Neuronal stem cell (in vitro differentiated cells): ENCODE measurements around the gene VARS1.
A peak's percentile ranks its signal among the peaks of the same experiment; 100 is the strongest.

ENCODE experiments used
- DNase-seq: peaks from one replicate; pipeline ENCODE4 v3.0.0-alpha.2; 2013; ENCODE audit warnings: low spot score
- H2AFZ ChIP-seq: one replicate; pipeline ENCODE4 v1.6.1; 2013; ENCODE audit warnings: mild to moderate bottlenecking, low read length, inconsistent platforms
- H2AK5ac ChIP-seq: 2 replicates; pipeline ENCODE4 v1.6.1; 2013; ENCODE audit warnings: low read depth, mild to moderate bottlenecking, inconsistent platforms, low read length, moderate library complexity, mixed read lengths
- H2BK120ac ChIP-seq: 2 replicates; pipeline ENCODE4 v1.6.1; 2013; ENCODE audit warnings: low read depth, mild to moderate bottlenecking, inconsistent platforms, low read length, moderate library complexity, mixed read lengths
- H2BK12ac ChIP-seq: one replicate; pipeline ENCODE4 v1.6.1; 2013; ENCODE audit warnings: low read length, inconsistent platforms
- H2BK15ac ChIP-seq: 2 replicates; pipeline ENCODE4 v1.6.1; 2013; ENCODE audit warnings: mild to moderate bottlenecking, low read length, inconsistent platforms, mixed read lengths
- H2BK5ac ChIP-seq: one replicate; pipeline ENCODE4 v1.6.1; 2013; ENCODE audit warnings: inconsistent platforms, mild to moderate bottlenecking, low read length, moderate library complexity
- H3K14ac ChIP-seq: one replicate; pipeline ENCODE4 v1.6.1; 2013; ENCODE audit warnings: low read length, inconsistent platforms
- H3K18ac ChIP-seq: 2 replicates; pipeline ENCODE4 v1.6.1; 2013; ENCODE audit warnings: low read length, inconsistent platforms
- H3K23ac ChIP-seq: 2 replicates; pipeline ENCODE4 v1.6.1; 2013; ENCODE audit warnings: low read depth, mild to moderate bottlenecking, mixed read lengths, low read length, inconsistent platforms; ENCODE audit not compliant: poor library complexity
- H3K27ac ChIP-seq: replicated peaks from 3 replicates; pipeline ENCODE4 v1.5.1; 2013; ENCODE audit warnings: low read length, inconsistent platforms
- H3K27me3 ChIP-seq, 3 experiments: 2 replicates each; pipeline ENCODE4 v1.6.1; 2013; ENCODE audit warnings: low read length in 3 of 3, mild to moderate bottlenecking in 2 of 3, inconsistent platforms in 1 of 3, low read depth in 1 of 3, mixed read lengths in 1 of 3, moderate library complexity in 1 of 3; ENCODE audit not compliant: control insufficient read depth in 3 of 3, insufficient read depth in 3 of 3
- H3K36me3 ChIP-seq, 2 donors: replicated peaks in 1 of 2; 2 replicates each; pipeline ENCODE4 v1.6.1; 2013; ENCODE audit warnings: low read length in 2 of 2; ENCODE audit not compliant: control insufficient read depth in 2 of 2, insufficient read depth in 2 of 2
- H3K4ac ChIP-seq: 2 replicates; pipeline ENCODE4 v1.6.1; 2013; ENCODE audit warnings: inconsistent platforms, mild to moderate bottlenecking, low read length, moderate library complexity
- H3K4me1 ChIP-seq, 2 donors: 1 replicate in 1 of 2; 2 replicates in 1 of 2; pipeline ENCODE4 v1.6.1; 2013; ENCODE audit warnings: low read length in 2 of 2, low read depth in 1 of 2; ENCODE audit not compliant: control insufficient read depth in 2 of 2, insufficient read depth in 1 of 2
- H3K4me2 ChIP-seq: one replicate; pipeline ENCODE4 v1.6.1; 2013; ENCODE audit warnings: mild to moderate bottlenecking, low read length, inconsistent platforms; ENCODE audit not compliant: insufficient read depth, poor library complexity, severe bottlenecking
- H3K4me3 ChIP-seq, 2 donors: 2 replicates each; pipeline ENCODE4 v1.5.1; 2013; ENCODE audit warnings: low read length in 2 of 2, mild to moderate bottlenecking in 2 of 2, inconsistent platforms in 1 of 2, moderate library complexity in 1 of 2
- H3K79me1 ChIP-seq: one replicate; pipeline ENCODE4 v1.6.1; 2013; ENCODE audit warnings: low read depth, mild to moderate bottlenecking, inconsistent platforms, low read length, moderate library complexity
- H3K9ac ChIP-seq: one replicate; pipeline ENCODE4 v1.6.1; 2013; ENCODE audit warnings: mild to moderate bottlenecking, low read depth, low read length, inconsistent platforms; ENCODE audit not compliant: poor library complexity
- H3K9me3 ChIP-seq, 2 donors: replicated peaks in 1 of 2; 2 replicates each; pipeline versions ENCODE3 to v1.6.1; 2013; ENCODE audit warnings: low read length in 2 of 2, mild to moderate bottlenecking in 2 of 2, inconsistent platforms in 1 of 2, low read depth in 1 of 2, mixed read lengths in 1 of 2, moderate library complexity in 1 of 2; ENCODE audit not compliant: control insufficient read depth in 2 of 2, insufficient read depth in 1 of 2
- H4K8ac ChIP-seq: one replicate; pipeline ENCODE4 v1.6.1; 2013; ENCODE audit warnings: low read depth, mild to moderate bottlenecking, inconsistent platforms, low read length, moderate library complexity
- H4K91ac ChIP-seq: one replicate; pipeline ENCODE4 v1.6.1; 2013; ENCODE audit warnings: low read length, low read depth, mild to moderate bottlenecking, inconsistent platforms; ENCODE audit not compliant: poor library complexity
- WGBS, 2 donors: extraction: QIAGEN DNeasy Blood & Tissue Kit; methylation state at CpG; one replicate each; pipeline ENCODE4 v1.1.7; 2013; ENCODE audit warnings: missing lambda C conversion rate in 2 of 2, mixed read lengths in 1 of 2; ENCODE audit not compliant: insufficient read length in 2 of 2, insufficient replicate concordance in 1 of 2; ENCODE audit errors: extremely low coverage in 2 of 2; 5-methylcytosine and 5-hydroxymethylcytosine counted together

Gene VARS1

DNA sequence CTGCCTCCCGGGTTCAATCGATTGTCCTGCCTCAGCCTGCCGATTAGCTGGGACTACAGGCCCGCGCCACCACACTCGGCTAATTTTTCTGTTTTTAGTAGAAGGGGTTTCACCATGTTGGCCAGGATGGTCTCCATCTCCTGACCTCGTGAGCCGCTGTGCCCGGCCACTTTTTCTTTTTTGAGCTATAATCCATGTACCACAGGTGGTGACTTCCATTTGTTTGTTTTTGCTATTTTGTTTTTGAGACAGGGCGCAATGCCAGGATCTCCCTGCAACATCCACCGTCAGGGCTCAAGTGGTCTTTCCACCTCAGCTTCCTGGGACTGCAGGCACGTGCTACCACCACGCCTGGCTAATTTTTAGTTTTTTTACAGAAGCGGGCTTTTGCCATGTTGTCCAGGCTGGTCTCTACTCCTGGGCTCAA lies 40.5 kb upstream of the VARS1 start:
- Histone ChIP-seq H3K18ac (no peak overlapping the region), H2BK15ac (no peak overlapping the region), H3K36me3 (peaks cover 37 to 58% of the 10 kb centered on the region in 2 donors), H3K4me3 (peak overlapping the region; percentile 73 to 92), H2BK12ac (no peak overlapping the region), H3K23ac (no peak overlapping the region), H3K9me3 (peaks cover 0 to 3% of the 10 kb centered on the region in 2 donors), H4K8ac (no peak overlapping the region), H2BK5ac (no peak overlapping the region), H3K79me1 (peaks cover 8% of the 10 kb centered on the region), H2BK120ac (no peak overlapping the region), H3K27ac (peak overlapping the region; percentile 34), H2AFZ (no peak overlapping the region), H2AK5ac (no peak overlapping the region), H3K9ac (peak overlapping the region; percentile 55), H3K14ac (no peak overlapping the region), H3K4me2 (peak overlapping the region; percentile 60), H3K4me1 (peaks cover 4 to 16% of the 10 kb centered on the region in 2 donors), H3K27me3 (no peaks in the 10 kb centered on the region), H3K4ac (no peak overlapping the region), H4K91ac (no peak overlapping the region)
- WGBS, 2 donors, result no CpG with 5 or more reads among the region's 14 CpGs
- no peak for DNase-seq

DNA sequence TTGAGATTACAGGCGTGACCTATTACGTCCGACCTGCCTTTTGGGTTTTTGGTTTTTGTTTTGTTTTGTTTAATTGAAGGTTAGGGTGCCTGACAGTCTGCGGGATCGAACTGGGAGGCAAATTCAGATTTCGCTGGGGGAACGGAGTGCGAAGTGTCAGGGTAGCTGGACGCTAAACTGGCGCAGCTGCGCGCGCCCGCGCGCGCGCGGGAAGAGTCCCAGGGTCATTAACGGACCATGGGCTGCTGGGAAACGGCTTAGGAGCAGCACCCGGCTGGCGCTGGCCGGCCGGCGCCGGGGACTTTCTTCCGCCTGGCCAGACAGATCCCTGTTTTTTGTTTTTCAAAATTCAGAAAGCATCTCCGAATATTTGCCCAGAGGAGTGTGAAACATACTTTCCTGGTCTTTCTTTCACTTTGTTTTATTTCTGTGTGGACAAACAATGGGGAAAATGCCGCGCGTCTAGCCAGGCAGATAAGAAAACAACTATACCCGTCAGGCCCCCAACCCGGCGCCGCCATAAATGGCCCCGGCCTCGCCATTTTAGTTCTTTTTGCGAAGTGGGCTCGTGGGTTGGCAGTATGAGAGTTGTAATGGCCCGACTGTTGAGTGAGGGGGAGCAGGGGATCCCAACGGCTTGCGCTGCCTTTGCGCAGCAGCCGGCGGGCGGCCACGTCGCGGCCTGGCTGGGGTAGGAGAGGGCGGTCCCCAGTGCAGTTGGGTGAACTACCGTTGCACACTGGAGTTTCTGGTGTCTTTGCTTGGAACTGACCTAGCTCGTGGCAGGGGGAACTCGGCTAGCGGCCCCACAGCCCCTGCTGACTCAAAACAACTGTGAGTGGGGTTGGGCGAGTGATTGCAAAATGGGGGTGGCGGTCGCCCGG lies 39.1 kb upstream of the VARS1 start:
- H3K4me3 ChIP-seq, result peak overlapping the region; percentile 92 to 99
- H3K79me1 ChIP-seq, result peaks cover 8% of the 10 kb centered on the region
- H2BK120ac ChIP-seq, result peak overlapping the region; percentile 95
- H3K14ac ChIP-seq, result peak overlapping the region; percentile 100
- H3K4ac ChIP-seq, result peak overlapping the region; percentile 97
- H3K36me3 ChIP-seq, result peaks cover 25 to 46% of the 10 kb centered on the region in 2 donors
- peak overlapping the region; percentile 100 for H3K23ac ChIP-seq
- peak overlapping the region; percentile 65 for H3K4me2 ChIP-seq
- no peaks in the 10 kb centered on the region for H3K27me3 ChIP-seq
- H2AK5ac ChIP-seq, result peak overlapping the region; percentile 98
- peak overlapping the region; percentile 84 for H3K27ac ChIP-seq
- peaks cover 0 to 3% of the 10 kb centered on the region in 2 donors for H3K9me3 ChIP-seq
- no CpG with 5 or more reads among the region's 59 CpGs for WGBS, 2 donors
- peak overlapping the region; percentile 72 for H2BK15ac ChIP-seq
- peak overlapping the region; percentile 77 for H2AFZ ChIP-seq
- no peak overlapping the region for H4K8ac ChIP-seq
- peak overlapping the region; percentile 97 for H2BK5ac ChIP-seq
- peaks cover 5 to 16% of the 10 kb centered on the region in 2 donors for H3K4me1 ChIP-seq
- H3K9ac ChIP-seq, result peak overlapping the region; percentile 100
- no peak overlapping the region for H4K91ac ChIP-seq
- H2BK12ac ChIP-seq, result peak overlapping the region; percentile 78
- peak overlapping the region; percentile 100 for H3K18ac ChIP-seq
- DNase-seq, result peak; percentile 75

DNA sequence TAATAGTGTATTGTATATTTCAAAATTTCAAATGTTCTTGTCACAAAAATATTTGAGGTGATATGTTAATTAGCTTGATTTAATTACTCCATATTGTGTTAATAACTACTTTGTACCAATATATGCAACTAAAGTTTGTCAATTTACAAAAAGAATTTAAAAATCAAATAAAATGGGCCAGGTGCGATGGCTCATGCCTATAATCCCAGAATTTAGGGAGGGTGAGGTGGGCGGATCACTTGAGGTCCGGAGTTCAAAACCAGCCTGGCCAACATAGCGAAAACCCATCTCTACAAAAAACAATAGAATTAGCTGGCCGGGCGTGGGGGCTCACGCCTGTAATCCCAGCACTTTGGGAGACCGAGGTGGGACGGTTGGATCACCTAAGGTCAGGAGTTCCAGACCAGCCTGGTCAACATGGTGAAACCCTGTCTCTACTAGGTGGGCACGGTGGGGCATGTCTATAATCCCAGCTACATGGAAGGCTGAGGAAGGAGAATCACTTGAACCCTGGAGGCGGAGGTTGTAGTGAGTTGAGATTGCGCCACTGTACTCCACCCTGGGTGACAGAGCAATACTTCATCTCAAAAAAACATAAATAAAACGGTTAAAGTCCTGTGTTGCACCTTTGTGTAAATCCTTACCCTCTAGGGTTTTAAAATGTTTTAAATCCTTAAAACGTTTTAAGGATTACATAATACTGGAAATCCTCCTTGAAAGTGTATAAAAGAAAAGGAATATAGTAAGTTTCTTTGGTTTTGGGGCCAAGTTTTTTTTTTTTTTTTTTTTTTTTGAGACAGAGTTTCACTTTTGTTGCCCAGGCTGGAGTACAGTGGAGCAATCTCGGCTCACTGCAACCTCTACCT lies 36.0 kb upstream of the VARS1 start:
- H4K8ac ChIP-seq, result no peak overlapping the region
- no peak overlapping the region for H3K4ac ChIP-seq
- H4K91ac ChIP-seq, result no peak overlapping the region
- no peak overlapping the region for H3K18ac ChIP-seq
- H3K9ac ChIP-seq, result no peak overlapping the region
- H2AFZ ChIP-seq, result no peak overlapping the region
- WGBS, 2 donors, result no CpG with 5 or more reads among the region's 15 CpGs
- H3K4me3 ChIP-seq, result no peak overlapping the region
- peak overlapping the region; percentile 2 for H3K23ac ChIP-seq
- H2BK15ac ChIP-seq, result no peak overlapping the region
- H2BK5ac ChIP-seq, result no peak overlapping the region
- peaks cover 8% of the 10 kb centered on the region for H3K79me1 ChIP-seq
- no peak overlapping the region for H2BK120ac ChIP-seq
- no peak overlapping the region for H2BK12ac ChIP-seq
- no peak overlapping the region for H2AK5ac ChIP-seq
- H3K4me1 ChIP-seq, result peaks cover 7 to 8% of the 10 kb centered on the region in 2 donors
- no peaks in the 10 kb centered on the region for H3K9me3 ChIP-seq
- no peak overlapping the region for H3K27ac ChIP-seq
- H3K36me3 ChIP-seq, result peaks cover 4 to 16% of the 10 kb centered on the region in 2 donors
- H3K27me3 ChIP-seq, result no peaks in the 10 kb centered on the region
- DNase-seq, result no peak
- no peak overlapping the region for H3K4me2 ChIP-seq
- no peak overlapping the region for H3K14ac ChIP-seq
